RKO (cell line): Measurements from ENCODE around the gene BTBD16.

Source experiments
- DNase-seq: peaks from one replicate; pipeline ENCODE4 v3.0.0-alpha.2; 2016; ENCODE audit warnings: low spot score

Gene BTBD16

GRCh38 chr10:122248356-122249302 is 22.5 kb upstream of the BTBD16 start:
- no peak for DNase-seq

DNA sequence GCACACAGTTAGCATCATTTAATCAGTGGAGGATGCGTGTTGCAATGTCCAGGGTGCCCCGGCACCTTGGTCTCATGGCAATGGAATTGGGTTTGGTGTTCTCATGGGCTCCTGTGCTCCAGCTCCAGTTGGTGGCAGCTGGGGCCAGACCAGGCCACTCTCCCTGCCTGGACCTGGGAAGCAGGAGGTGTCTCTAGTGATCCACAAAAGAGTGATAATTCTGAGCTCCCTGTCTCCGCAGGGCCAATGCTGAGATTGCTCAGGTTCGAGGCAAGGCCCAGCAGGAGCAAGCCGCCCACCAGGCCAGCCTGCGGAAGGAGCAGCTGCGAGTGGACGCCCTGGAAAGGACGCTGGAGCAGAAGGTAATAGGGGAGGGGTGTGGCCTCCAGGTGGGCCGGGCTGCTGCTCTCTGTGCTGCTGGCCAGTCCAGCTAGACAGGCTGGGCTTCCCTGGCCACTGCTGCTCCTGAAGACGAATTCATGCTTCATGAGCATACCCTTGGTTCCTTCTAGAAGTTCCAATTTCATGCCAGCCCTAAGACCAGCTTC is 21.7 kb upstream of the BTBD16 start:
- no peak for DNase-seq

- no peak for DNase-seq
Measured at GRCh38 chr10:122249991-122250750, 20.9 kb upstream of the BTBD16 start.

DNA sequence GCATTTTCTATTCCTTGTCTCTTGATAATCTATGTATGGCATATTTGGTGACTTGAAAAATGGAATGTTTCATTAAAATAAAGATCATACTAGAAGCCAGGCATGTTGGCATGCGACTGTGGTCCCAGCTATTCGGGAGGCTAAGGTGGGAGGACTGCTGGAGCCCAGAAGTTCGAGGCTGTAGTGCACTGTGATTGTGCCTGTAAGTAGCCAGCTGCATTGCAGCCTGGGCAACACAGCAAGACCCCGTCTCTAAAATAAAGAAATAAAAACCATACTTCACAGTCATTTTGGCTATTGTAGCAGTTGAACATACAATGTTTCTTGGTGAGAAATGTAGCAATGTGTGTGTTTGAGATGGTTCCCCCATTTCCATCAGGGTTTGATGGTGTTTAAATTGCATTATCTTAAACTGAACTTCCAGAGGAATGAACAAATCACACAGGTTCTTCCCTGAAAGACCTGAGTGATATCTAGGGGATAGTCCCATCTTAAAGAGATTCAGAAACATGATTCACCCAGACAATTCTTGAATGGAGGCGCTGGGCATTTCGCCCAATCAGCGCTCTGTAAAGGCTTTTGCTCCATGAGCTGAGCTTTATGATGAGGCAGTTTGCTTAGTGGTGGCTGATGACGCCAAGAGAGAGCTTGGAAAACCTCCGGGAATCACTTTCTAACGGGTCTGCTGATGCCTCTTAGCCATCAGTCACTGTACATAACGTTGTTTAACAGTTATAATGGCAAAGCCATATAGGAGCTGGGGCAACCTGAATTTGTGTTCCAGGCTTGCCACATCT is 19.4 kb upstream of the BTBD16 start:
- DNase-seq, result no peak

- no peak for DNase-seq
Measured at GRCh38 chr10:122252805-122253204, 18.3 kb upstream of the BTBD16 start.

DNA sequence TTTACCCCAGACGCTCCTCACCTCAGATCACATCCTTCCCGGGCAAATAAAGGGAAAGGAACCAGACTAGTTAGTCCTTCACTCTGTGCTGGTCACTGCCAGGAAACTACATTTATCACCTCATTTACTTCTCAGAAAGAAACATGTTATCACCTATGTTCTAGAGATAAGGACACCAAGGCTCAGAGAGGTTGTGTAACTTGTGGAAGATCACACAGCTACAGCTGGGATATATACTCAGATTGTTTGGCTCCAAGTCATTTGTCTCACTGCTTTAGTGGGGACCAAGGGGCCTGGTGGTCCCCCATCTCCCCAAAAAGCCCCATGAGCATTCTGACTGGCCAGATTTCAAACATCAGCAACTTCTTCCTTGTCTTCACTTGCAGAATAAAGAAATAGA is 17.5 kb upstream of the BTBD16 start:
- no peak for DNase-seq

DNA sequence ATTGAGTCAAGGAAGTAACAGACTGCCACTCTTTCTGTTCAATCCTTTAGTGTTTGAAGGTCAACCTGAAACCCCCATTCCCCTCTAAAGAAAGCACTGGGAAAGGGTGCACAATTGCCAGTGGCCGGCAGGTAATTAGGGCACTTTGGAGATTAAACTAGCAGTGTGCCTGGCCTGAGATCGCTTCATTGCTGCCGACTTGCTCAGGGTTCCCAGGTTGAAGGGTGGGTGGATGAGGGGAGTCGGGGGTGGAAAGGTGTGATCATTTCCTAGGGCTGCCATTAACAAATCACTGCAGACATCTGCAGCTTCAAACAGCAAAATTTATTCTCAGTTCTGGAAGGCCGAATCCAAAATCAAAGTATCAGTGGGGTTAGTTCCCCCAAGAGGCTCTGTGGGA is 16.3 kb upstream of the BTBD16 start:
- DNase-seq, result no peak

DNA sequence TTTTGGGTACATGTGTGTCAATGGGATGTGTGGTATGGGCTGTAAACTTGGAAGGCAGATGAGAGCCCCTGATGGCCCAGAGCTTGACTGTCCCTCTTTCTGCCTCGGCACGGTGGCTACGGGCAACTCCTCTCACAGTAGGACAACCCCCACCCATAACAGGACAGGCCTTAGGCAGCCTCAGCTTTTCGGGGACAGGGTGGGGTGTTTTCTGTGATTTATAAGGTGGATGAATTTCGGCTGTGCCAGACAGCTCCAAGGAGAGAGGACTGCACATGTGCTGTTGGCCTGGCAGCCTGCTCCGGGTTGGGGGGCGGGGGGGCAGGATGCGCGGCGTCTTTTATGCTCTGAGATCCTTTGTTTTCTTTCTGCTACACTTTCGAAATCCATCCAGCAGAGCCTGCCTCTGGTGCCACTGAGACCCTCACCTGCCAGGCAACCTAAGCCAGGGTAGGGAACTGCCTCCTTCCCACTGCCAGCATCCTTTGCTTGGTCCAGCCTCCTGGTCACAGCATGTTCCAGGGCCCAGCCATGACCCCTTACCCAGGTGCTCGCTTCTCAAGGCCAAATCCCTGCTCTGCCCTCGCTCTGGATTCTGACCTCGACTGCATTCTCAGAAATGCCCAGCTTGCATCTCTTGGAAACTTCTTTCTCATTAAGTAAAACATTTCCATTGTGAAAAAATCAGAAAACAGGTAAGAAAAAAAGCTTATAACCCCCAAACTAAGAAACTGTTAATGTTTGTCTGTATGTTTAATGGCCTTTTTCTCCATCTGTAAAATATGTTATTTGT is 15.4 kb upstream of the BTBD16 start:
- DNase-seq, result no peak

DNA sequence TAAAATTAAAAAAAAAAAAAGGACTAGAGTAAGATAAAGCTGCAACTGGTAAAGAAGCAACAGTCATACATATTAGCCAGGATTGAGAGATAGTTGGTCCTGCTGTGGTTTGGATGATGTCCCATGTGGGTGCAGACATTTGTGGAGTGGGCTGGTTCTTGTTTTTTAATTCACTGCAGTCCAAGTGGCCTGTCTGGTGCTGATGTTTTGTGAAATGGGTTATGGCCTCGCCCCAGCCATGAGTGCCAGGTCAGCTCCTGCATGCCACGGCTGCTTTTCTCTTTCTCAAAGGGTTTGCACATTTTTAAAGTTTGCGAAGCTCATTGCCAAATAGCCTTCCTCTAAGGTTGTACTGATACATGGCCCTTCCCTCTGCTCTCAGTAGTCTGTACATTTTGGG is 14.1 kb upstream of the BTBD16 start:
- no peak for DNase-seq

DNA sequence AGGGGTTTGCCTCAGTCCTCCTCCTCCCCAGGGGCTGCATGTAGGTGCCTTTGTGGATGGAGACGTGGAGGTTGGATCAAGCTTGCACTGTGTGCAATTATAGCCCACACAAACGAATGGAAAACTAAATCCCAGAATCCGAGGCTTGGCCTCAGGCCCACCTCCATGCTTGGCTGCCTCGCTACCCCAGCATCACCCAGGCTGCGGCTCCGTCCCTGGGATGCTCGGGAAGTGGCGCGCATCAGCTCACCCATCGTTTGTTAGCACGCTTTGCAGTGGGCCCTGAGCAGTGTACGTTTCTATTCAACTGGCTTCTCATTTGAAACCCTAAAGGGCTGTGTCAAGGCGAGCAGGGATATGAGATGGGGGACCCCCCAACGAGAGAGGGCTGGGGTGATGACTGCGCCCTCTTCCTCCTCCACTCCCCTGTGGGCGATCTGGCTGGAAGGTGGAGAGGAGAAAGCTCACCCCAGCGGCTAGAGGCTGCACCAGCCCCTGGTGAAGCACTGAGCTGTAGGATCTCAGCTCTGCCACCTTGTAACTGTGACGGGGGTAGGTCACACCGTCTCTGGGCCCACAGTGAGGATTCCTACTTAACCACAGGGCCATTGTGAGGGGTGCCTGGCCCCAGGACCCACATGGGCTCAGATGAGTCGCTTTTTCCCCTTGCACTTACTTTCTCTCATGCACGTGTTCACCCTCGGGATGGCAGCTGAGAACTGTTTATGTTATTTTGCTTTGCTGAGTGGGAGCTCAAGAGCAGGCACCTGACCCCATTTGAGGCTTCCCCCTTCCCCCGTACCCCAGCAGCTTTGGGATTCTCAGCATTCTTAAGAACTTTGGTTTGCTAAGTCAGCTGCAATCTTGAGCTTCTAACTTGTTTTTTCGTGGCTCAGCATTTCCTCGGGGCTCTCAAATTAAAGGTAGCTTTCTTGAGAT is 12.7 kb upstream of the BTBD16 start:
- no peak for DNase-seq

DNA sequence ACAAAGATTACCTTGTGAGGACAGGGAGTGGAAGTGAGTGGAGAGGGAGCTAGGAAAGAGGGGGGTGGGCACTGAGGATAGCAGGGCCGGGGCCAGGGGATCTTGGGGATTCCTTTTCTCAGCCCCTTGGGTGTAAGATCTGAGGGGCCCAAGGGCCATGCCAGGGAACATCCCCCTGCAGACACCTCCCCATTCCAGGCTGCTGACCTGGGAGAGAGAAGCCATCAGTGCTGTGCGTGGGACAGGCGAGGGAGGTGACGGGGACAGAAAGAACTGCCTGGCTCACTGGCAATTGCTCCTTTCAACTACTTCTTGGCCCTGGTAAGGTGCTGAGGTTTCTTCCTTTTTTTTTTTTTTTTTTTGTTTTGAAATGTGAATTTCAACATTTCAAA is 12.0 kb upstream of the BTBD16 start:
- DNase-seq, result no peak

DNA sequence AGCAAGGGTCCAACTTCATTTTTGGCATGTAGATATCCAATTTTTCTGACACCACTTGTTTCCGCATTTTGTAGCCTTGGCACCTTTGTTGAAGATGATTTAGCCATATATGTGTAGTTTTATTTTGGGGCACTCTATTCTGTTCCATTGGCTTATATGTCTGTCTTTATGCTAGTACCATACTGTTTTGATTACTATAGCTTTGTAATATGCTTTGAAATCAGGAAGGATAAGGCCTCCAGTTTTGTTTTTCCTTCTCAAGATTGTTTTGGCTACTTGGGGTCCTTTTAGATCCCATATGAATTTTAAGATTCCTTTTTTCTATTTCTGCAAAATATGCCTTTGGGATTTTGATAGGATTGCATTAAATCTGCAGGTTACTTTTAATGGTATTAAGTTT is 9.5 kb upstream of the BTBD16 start:
- no peak for DNase-seq

DNA sequence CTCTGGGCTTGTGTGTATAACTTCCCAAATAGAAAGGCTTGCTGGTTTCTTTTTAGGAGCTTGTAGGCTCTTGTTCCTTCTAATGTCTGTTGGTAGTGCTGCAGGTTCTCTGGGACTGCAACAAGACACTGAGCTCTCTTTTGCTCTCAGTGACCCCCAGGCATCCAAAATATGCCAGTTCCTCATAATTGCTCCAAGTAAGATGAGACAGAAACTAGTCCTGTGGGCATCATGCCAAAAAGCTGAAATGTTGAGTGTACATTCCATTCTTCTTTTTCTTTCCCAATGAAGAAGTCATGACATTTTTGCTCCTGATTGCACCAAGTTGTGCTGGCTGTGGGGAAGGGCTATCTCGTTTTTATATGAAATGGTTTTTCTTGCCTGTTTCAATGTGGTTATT is 7.1 kb upstream of the BTBD16 start:
- DNase-seq, result peak; percentile 12

DNA sequence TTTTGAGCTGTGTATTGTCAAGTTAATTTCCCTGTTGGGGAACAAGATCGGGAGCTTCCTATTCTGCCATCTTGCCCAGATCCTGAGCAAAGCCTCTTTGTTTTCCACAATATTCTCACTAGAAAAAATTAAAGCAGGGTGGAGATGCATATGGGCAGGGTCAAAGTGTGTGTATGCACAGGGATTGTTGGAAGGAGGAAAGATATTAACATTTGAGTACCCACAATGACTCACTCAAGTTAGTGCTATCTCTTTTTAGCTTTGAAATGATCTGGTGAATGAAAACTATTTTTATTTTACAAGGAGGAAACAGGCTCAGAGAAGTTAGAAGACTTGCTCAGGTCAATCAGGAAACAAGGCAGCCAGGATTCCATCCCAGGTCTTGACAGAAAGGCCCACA is 6.7 kb upstream of the BTBD16 start:
- DNase-seq, result no peak

- no peak for DNase-seq
Measured at GRCh38 chr10:122264931-122265330, 6.2 kb upstream of the BTBD16 start.

GRCh38 chr10:122265896-122266295 is 5.2 kb upstream of the BTBD16 start:
- no peak for DNase-seq

- DNase-seq, result peak; percentile 51
Measured at GRCh38 chr10:122267849-122268737, 3.0 kb upstream of the BTBD16 start.

DNA sequence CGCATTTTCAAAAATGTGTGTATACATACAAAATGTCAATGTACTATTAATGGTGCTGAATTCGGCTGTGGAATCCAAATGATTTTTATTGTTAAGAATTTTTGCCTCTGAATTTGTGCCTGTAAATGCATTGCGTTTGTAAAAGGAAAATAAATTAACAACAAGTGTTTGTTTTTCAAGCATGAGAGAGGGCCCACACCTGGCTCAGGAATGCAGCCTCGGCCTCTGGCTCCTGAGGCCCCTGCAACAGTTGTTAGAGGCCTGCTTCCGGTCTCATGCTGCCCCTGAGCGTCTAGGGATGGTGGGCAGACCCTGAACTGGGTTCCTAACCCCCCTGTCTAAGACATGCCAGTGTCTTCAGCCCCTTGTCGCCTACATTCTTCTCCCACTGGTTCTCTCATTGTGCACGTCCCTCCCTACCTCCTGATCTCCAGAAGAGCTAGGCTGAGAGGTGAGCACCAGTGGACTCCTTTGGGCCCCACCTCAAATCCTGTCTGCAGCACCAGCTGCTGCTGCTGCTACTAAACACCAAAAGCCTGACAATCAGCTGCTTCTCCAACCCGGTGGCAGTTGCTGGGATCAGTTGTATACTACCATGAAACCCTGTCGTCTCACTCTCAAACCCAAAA is 1.9 kb upstream of the BTBD16 start:
- DNase-seq, result no peak
